ENCODE results near the gene RHOC.

The RHOC gene

GRCh38 chr1:112672009-112672408 is 34.9 kb downstream of the RHOC start:
- Mint-ChIP-seq H3K4me3 (no peak overlapping the region), H3K27me3 (ENCODE audit: low read depth) (no peaks in the 10 kb centered on the region), H3K9me3 (no peaks in the 10 kb centered on the region), H3K4me1 (ENCODE audit: low read depth) (peaks cover 50% of the 10 kb centered on the region), H3K27ac (no peak overlapping the region), H3K36me3 (ENCODE audit: low read depth) (peaks cover 64% of the 10 kb centered on the region)

GRCh38 chr1:112666946-112667345 is 40.0 kb downstream of the RHOC start:
- Mint-ChIP-seq H3K9me3 (no peaks in the 10 kb centered on the region), H3K27ac (no peak overlapping the region), H3K27me3 (ENCODE audit: low read depth) (no peaks in the 10 kb centered on the region), H3K36me3 (ENCODE audit: low read depth) (peaks cover 73% of the 10 kb centered on the region), H3K4me1 (ENCODE audit: low read depth) (peaks cover 29% of the 10 kb centered on the region), H3K4me3 (no peak overlapping the region)

GRCh38 chr1:112665857-112666256 is 41.1 kb downstream of the RHOC start:
- Mint-ChIP-seq H3K4me3 (no peak overlapping the region), H3K36me3 (ENCODE audit: low read depth) (peaks cover 72% of the 10 kb centered on the region), H3K27ac (peak overlapping the region; percentile 38), H3K4me1 (ENCODE audit: low read depth) (peaks cover 26% of the 10 kb centered on the region), H3K27me3 (ENCODE audit: low read depth) (no peaks in the 10 kb centered on the region), H3K9me3 (no peaks in the 10 kb centered on the region)

- Mint-ChIP-seq H3K36me3 (ENCODE audit: low read depth) (peaks cover 41% of the 10 kb centered on the region), H3K27me3 (ENCODE audit: low read depth) (no peaks in the 10 kb centered on the region), H3K4me1 (ENCODE audit: low read depth) (peaks cover 9% of the 10 kb centered on the region), H3K4me3 (no peak overlapping the region), H3K27ac (no peak overlapping the region), H3K9me3 (no peaks in the 10 kb centered on the region)
These were observed 55.7 kb downstream of the RHOC start for GRCh38 chr1:112651205-112651604.
